ENCODE measurements around the gene KAT6B.

- no peak for TF ChIP-seq EP300 (IDR thresholded peaks at IDR 0.05)
- TF ChIP-seq CTCF (IDR thresholded peaks at IDR 0.05), result no peak
- no peak for TF ChIP-seq POLR2A (IDR thresholded peaks at IDR 0.05; ENCODE audit: low read depth)
Measured at GRCh38 chr10:74983383-74983782, 157.0 kb downstream of the KAT6B start.
